ENCODE measurements around the gene TMEM131L. TPM values are rescaled to one million over a fixed set of nuclear protein-coding genes. Genes with fewer than 3 reads are reported as not detected.

Gene TMEM131L
- total and polyA plus RNA-seq, 9 donors, result 3.6 to 18.4 (median 10.7) TPM

GRCh38 chr4:153538487-153539357 is 72.6 kb downstream of the TMEM131L start:
- Histone ChIP-seq H3K4me3 (peak overlapping the region; percentile 26), H3K36me3 (no peaks in the 10 kb centered on the region), H3K9me3 (no peaks in the 10 kb centered on the region), H3K27me3 (no peaks in the 10 kb centered on the region), H3K4me1 (ENCODE audit: insufficient read depth) (peaks cover 6% of the 10 kb centered on the region), H3K27ac (no peak overlapping the region)
- peak in 4 of 5 donors; percentile 32 to 59 (median 44) for DNase-seq
- TF ChIP-seq CTCF (IDR thresholded peaks at IDR 0.05) (no peak), EP300 (IDR thresholded peaks at IDR 0.05) (no peak)
- intact Hi-C loops (cut with DNase I), result no loop called here
- 13 to 20% (median 14%) methylated on average over 17 of the region's 17 CpGs for WGBS, 3 donors

- H3K27me3 ChIP-seq, result no peaks in the 10 kb centered on the region
- TF ChIP-seq EP300 (IDR thresholded peaks at IDR 0.05), result no peak
- intact Hi-C loops (cut with DNase I), result no loop called here
- H3K36me3 ChIP-seq, result no peaks in the 10 kb centered on the region
- no peaks in the 10 kb centered on the region for H3K9me3 ChIP-seq
- no peak overlapping the region for H3K4me3 ChIP-seq
- 28 to 49% (median 37%) methylated on average over 3 of the region's 3 CpGs for WGBS, 3 donors
- no peak for DNase-seq
- H3K4me1 ChIP-seq (ENCODE audit: insufficient read depth), result peaks cover 6% of the 10 kb centered on the region
- no peak overlapping the region for H3K27ac ChIP-seq
Measured at GRCh38 chr4:153539422-153539821, 73.3 kb downstream of the TMEM131L start.

GRCh38 chr4:153541456-153542096 is 75.4 kb downstream of the TMEM131L start:
- no peaks in the 10 kb centered on the region for H3K27me3 ChIP-seq
- intact Hi-C loops (cut with DNase I), result loop anchor here in 1 of 4 donors (10.0 kb wide), 1 partner anchor 77 kb away; the partner anchor contains the start of gene TMEM131L
- H3K4me1 ChIP-seq (ENCODE audit: insufficient read depth), result peaks cover 4% of the 10 kb centered on the region
- H3K27ac ChIP-seq, result no peak overlapping the region
- H3K9me3 ChIP-seq, result no peaks in the 10 kb centered on the region
- H3K36me3 ChIP-seq, result no peaks in the 10 kb centered on the region
- no peak for TF ChIP-seq EP300 (IDR thresholded peaks at IDR 0.05)
- TF ChIP-seq POLR2A (IDR thresholded peaks at IDR 0.05), result no peak
- TF ChIP-seq CTCF (IDR thresholded peaks at IDR 0.05), result no peak
- H3K4me3 ChIP-seq, result no peak overlapping the region
- DNase-seq, result no peak
- WGBS, 3 donors, result 82 to 92% (median 88%) methylated on average over 7 of the region's 7 CpGs

- Histone ChIP-seq H3K27me3 (no peaks in the 10 kb centered on the region), H3K4me3 (no peak overlapping the region), H3K27ac (no peak overlapping the region), H3K36me3 (no peaks in the 10 kb centered on the region), H3K9me3 (no peaks in the 10 kb centered on the region), H3K4me1 (ENCODE audit: insufficient read depth) (peaks cover 4% of the 10 kb centered on the region)
- 87 to 93% (median 90%) methylated on average over 6 of the region's 6 CpGs for WGBS, 3 donors
- no peak for TF ChIP-seq CTCF (IDR thresholded peaks at IDR 0.05)
- TF ChIP-seq POLR2A (IDR thresholded peaks at IDR 0.05), result no peak
- TF ChIP-seq EP300 (IDR thresholded peaks at IDR 0.05), result no peak
- intact Hi-C loops (cut with DNase I), result loop anchor here in 1 of 4 donors (10.0 kb wide), 1 partner anchor 77 kb away; the partner anchor contains the start of gene TMEM131L
- no peak for DNase-seq
Measured at GRCh38 chr4:153542131-153542530, 76.0 kb downstream of the TMEM131L start.
